ENCODE measurements around the gene PEAR1.

Gene PEAR1, protein sequence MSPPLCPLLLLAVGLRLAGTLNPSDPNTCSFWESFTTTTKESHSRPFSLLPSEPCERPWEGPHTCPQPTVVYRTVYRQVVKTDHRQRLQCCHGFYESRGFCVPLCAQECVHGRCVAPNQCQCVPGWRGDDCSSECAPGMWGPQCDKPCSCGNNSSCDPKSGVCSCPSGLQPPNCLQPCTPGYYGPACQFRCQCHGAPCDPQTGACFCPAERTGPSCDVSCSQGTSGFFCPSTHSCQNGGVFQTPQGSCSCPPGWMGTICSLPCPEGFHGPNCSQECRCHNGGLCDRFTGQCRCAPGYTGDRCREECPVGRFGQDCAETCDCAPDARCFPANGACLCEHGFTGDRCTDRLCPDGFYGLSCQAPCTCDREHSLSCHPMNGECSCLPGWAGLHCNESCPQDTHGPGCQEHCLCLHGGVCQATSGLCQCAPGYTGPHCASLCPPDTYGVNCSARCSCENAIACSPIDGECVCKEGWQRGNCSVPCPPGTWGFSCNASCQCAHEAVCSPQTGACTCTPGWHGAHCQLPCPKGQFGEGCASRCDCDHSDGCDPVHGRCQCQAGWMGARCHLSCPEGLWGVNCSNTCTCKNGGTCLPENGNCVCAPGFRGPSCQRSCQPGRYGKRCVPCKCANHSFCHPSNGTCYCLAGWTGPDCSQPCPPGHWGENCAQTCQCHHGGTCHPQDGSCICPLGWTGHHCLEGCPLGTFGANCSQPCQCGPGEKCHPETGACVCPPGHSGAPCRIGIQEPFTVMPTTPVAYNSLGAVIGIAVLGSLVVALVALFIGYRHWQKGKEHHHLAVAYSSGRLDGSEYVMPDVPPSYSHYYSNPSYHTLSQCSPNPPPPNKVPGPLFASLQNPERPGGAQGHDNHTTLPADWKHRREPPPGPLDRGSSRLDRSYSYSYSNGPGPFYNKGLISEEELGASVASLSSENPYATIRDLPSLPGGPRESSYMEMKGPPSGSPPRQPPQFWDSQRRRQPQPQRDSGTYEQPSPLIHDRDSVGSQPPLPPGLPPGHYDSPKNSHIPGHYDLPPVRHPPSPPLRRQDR

DNA sequence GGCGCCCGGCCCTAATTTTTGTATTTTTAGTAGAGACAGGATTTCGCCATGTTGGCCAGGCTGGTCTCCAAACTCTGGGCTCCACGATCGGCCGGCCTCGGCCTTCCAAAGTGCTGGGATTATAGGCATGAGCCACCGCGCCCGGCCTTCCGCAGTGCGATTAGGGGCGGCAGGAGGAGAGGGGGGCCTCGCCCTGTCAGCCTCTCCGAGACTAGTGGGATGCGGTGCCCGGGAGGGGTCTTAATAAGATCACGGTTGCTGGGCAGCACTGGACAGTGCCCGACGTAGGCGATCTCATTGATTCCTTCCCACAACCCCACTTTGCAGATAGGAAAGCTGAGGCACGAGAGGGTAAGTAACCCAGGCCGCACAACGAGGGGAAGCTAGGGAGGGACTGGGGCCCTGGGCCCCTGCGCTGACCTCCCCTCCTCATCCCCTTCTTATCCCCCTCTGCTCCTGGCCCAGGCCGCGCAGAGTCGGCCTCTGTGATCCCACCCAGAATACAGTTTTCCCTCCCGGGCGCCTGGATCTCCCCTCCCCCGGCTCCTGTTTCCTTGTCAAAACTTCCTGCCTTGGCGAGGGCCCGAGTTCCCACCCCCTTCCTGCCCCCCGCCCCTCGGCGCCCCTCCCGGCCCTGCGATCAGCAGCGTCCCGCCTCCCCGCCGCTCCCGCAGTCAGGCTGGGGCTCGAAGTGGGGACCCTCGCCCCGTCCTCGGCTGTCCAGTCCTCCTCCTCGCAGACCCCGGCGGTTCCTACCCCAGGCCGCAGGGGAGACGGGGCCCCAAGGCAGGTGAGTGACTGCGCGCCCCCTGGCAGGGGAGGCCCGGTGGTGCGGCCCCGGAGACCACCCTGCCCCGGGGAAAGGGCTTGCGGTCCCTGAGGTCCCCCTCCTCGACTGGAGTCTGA, at the start of gene PEAR1:
TSS of gene PEAR1 (plus strand) at position 671 of the 906 bp plus-strand sequence. CDS start 10,209 bp downstream, outside the sequence.
- TF ChIP-seq CEBPB (IDR thresholded peaks at IDR 0.05) (no peak), FOXM1 (IDR thresholded peaks at IDR 0.05; ENCODE audit: borderline replicate concordance, low read depth) (no peak), TAF1 (IDR thresholded peaks at IDR 0.05; ENCODE audit: low read depth) (no peak), YY1 (IDR thresholded peaks at IDR 0.05; ENCODE audit: low read depth) (no peak), EP300 (IDR thresholded peaks at IDR 0.05; ENCODE audit: borderline replicate concordance) (no peak), RAD21 (IDR thresholded peaks at IDR 0.05; ENCODE audit: low read depth) (no peak), TEAD4 (IDR thresholded peaks at IDR 0.05) (no peak), EGR1 (IDR thresholded peaks at IDR 0.05) (no peak)
- TF ChIP-seq, protein P1, sequence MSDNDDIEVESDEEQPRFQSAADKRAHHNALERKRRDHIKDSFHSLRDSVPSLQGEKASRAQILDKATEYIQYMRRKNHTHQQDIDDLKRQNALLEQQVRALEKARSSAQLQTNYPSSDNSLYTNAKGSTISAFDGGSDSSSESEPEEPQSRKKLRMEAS (IDR thresholded peaks at IDR 0.05) = no peak
- TF ChIP-seq, protein P2, sequence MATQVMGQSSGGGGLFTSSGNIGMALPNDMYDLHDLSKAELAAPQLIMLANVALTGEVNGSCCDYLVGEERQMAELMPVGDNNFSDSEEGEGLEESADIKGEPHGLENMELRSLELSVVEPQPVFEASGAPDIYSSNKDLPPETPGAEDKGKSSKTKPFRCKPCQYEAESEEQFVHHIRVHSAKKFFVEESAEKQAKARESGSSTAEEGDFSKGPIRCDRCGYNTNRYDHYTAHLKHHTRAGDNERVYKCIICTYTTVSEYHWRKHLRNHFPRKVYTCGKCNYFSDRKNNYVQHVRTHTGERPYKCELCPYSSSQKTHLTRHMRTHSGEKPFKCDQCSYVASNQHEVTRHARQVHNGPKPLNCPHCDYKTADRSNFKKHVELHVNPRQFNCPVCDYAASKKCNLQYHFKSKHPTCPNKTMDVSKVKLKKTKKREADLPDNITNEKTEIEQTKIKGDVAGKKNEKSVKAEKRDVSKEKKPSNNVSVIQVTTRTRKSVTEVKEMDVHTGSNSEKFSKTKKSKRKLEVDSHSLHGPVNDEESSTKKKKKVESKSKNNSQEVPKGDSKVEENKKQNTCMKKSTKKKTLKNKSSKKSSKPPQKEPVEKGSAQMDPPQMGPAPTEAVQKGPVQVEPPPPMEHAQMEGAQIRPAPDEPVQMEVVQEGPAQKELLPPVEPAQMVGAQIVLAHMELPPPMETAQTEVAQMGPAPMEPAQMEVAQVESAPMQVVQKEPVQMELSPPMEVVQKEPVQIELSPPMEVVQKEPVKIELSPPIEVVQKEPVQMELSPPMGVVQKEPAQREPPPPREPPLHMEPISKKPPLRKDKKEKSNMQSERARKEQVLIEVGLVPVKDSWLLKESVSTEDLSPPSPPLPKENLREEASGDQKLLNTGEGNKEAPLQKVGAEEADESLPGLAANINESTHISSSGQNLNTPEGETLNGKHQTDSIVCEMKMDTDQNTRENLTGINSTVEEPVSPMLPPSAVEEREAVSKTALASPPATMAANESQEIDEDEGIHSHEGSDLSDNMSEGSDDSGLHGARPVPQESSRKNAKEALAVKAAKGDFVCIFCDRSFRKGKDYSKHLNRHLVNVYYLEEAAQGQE (IDR thresholded peaks at IDR 0.05; ENCODE audit: low read depth) = no peak

DNA sequence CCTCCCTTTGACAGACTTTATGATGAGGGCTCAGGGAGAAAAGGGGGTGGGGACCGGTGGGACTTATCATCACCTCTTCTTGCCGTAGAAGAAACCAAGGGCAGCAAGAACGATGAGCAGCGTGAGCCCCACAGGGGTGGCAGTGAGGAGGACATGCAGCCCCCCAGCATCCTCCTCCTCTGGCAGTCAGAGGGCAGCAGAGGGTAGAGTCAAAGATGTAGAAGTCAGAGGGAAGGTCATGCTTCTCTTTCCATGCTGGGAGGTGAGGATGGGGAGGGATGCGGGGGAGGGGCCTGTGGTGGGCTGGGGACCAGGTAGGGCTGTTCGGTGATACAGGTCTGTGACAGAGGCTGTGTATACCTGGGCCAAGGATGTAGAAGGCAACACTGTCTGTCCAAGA, 49.4 kb upstream of the PEAR1 start:
- TF ChIP-seq, protein P2 (IDR thresholded peaks at IDR 0.05; ENCODE audit: low read depth) = no peak
- TF ChIP-seq TCF12 (IDR thresholded peaks at IDR 0.05; ENCODE audit: low read depth) = no peak
- TF ChIP-seq, protein P1 (IDR thresholded peaks at IDR 0.05) = no peak
- TF ChIP-seq ZBTB7A (IDR thresholded peaks at IDR 0.05; ENCODE audit: low read depth) = no peak
- TF ChIP-seq EGR1 (IDR thresholded peaks at IDR 0.05) = no peak
- TF ChIP-seq, protein P3, sequence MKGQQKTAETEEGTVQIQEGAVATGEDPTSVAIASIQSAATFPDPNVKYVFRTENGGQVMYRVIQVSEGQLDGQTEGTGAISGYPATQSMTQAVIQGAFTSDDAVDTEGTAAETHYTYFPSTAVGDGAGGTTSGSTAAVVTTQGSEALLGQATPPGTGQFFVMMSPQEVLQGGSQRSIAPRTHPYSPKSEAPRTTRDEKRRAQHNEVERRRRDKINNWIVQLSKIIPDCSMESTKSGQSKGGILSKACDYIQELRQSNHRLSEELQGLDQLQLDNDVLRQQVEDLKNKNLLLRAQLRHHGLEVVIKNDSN (IDR thresholded peaks at IDR 0.05) = no peak

DNA sequence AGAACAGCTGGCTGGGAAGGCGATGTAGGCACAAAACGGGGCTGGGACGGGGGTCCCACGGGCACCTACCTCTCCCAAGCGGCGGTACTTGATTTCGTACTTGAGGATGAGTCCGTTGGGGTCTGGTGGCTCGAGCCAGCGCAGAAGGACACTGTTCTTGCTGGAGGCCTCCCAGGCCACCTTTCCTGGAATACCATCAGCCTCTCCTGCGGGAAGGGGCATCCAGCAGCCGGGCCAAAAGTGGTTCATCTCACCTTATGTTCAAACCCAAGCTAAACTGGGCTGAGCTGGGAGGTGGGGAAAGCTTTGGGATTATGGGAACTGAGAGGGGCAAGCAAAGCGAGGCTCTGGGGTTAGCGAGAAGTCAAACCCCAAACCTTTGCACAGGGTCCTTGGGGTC, 48.9 kb upstream of the PEAR1 start:
- TF ChIP-seq CREB1 (IDR thresholded peaks at IDR 0.05; ENCODE audit: low read depth) = no peak
- no peak for TF ChIP-seq NFIC (IDR thresholded peaks at IDR 0.05)

DNA sequence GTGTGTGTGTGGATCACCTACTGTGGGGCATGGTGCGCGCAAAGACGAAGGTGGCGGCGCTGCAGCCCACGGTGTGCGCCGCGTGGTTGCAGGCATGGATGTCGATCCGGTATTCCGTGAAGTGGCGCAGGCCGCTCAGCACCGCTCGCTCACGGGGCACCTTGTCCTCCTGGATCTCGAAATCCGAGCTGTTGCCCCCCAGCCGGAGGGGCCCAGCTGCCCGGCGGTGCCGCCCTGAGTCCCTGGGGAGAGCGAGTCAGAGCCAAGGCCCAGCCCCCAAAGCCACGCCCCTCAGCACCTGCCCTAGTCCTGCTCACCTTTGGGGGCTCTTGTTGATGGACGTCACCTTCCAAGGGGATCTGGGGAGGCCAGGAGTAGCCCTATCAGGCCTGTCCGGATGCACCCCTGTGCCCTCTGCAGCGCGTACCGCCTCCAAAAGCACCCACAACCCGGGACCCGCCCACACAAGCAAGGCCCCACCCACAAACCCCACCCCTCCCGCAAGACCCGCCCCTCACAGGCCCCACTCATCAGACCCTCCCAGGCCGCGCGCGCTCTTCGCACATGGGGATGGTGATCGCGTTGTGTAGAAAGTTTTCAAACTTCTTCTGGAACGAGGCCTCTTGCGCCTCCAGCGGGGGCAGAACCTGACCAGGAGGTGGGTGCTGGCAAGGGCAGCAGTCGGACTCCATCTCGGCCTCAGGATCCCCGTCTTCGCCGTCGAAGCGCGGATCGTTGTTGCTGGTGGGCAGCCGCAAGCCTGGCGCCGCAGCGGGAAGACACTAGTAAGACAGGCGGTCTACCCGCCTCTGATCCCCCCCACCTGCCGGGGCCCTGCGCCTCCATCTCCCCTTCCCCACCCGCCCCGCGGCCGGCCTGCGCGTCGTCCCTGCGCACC, 48.2 kb upstream of the PEAR1 start:
- TF ChIP-seq TCF12 (IDR thresholded peaks at IDR 0.05; ENCODE audit: low read depth) = no peak
- TF ChIP-seq EP300 (IDR thresholded peaks at IDR 0.05; ENCODE audit: borderline replicate concordance) = no peak
- no peak for TF ChIP-seq NFIC (IDR thresholded peaks at IDR 0.05)
- TF ChIP-seq, protein P1 (IDR thresholded peaks at IDR 0.05) = no peak
- no peak for TF ChIP-seq ZBTB7A (IDR thresholded peaks at IDR 0.05; ENCODE audit: low read depth)
- TF ChIP-seq, protein P2 (IDR thresholded peaks at IDR 0.05; ENCODE audit: low read depth) = no peak
- no peak for TF ChIP-seq CREB1 (IDR thresholded peaks at IDR 0.05; ENCODE audit: low read depth)
